ENCODE data around the gene SNED1. TPM values are rescaled to one million over a fixed set of nuclear protein-coding genes. Genes with fewer than 3 reads are reported as not detected.

SNED1 gene
- total RNA-seq, 1 experiment from 2014 or later, result 3.2 TPM

DNA sequence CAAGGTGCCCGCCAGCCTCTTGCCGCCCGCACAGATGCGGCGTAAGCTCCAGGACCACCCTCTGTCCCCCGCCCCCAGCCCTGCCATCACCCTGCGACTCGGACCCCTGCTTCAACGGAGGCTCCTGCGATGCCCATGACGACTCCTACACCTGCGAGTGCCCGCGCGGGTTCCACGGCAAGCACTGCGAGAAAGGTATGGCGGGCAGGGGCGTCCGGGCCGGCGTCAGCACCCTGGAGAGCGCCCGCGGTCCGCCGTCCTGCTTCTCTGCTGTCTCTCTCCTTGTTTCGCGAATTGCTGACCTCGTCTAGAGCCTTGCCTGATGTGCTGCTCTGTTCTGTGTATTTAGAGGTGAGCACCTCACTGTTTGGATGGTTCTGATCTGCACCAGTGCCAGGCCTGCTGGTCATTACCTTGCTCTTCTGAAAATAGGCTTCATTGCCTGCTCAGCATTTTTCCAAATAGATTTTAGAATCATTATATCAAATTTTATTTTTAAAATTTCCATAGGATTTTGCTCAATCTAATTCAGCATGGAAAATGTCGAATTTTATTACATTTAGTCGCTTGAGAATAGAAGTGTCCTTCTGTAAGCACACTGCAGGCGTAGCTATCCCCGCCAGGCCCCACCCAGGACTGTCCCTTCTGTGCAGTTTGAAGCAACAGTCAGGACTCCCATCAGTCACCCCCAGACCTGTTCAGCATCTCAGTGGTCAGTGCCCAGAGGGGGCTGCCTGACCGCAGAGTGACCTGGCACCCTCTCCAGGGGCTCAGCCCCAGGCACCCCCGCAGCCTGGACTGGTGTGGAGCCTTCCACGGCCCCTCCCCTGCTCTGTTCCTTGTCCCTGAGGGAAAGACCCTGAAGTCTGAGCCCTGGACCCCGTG lies 51.6 kb downstream of the SNED1 start:
- ATAC-seq (peak; percentile 73), DNase-seq (ENCODE audit: low spot score) (peak; percentile 69)
- ChIA-PET POLR2A (no interaction called here), CTCF (interaction anchor here (1.1 kb wide), 1 partner anchor 66 kb away, joined by 3 read pairs; no protein-coding TSS in a partner anchor)
- no peak overlapping the region for H3K27ac Mint-ChIP-seq
- H3K4me1 Mint-ChIP-seq, result no peaks in the 10 kb centered on the region
- no peaks in the 10 kb centered on the region; the same call in 1 of the 2 replicates for H3K27me3 Mint-ChIP-seq (ENCODE audit: low read depth)
- no peak overlapping the region for H3K4me3 Mint-ChIP-seq
- peaks cover 13% of the 10 kb centered on the region for H3K9me3 Mint-ChIP-seq
- H3K36me3 Mint-ChIP-seq, result 0 out of 2 replicates have a peak, but pooled peaks cover 3% of the 10 kb centered on the region
- TF ChIP-seq ESRRA (CRISPR knock-in tag; IDR thresholded peaks at IDR 0.05; ENCODE audit: borderline replicate concordance) (peak; percentile 75; the same call in 1 of the 2 replicates), ZNF232 (CRISPR knock-in tag; IDR thresholded peaks at IDR 0.05) (peak; percentile 96), TCF7 (CRISPR knock-in tag; IDR thresholded peaks at IDR 0.05; ENCODE audit: low read depth) (0 out of 2 replicates have a peak, but pooled peaks have one; percentile 64), NR1H2 (CRISPR knock-in tag; IDR thresholded peaks at IDR 0.05) (no peak), NR3C1 (CRISPR knock-in tag; conservative IDR thresholded peaks at IDR 0.05; ENCODE audit: low read depth) (0 out of 2 replicates have a peak, but pooled peaks have one; percentile 45), SP1 (CRISPR knock-in tag; conservative IDR thresholded peaks at IDR 0.05) (peak; percentile 32; the same call in 1 of the 2 replicates), ATF1 (CRISPR knock-in tag; IDR thresholded peaks at IDR 0.05) (no peak), ZNF263 (CRISPR knock-in tag; IDR thresholded peaks at IDR 0.05; ENCODE audit: low read depth) (no peak), ATF2 (CRISPR knock-in tag; IDR thresholded peaks at IDR 0.05; ENCODE audit: borderline replicate concordance, low read depth) (0 out of 2 replicates have a peak, but pooled peaks have one; percentile 63), ETV6 (CRISPR knock-in tag; IDR thresholded peaks at IDR 0.05) (peak; percentile 81; the same call in 1 of the 2 replicates), SMAD4 (CRISPR knock-in tag; IDR thresholded peaks at IDR 0.05) (peak; percentile 90), CREB1 (CRISPR knock-in tag; IDR thresholded peaks at IDR 0.05) (peak; percentile 90), ZNF138 (CRISPR knock-in tag; conservative IDR thresholded peaks at IDR 0.05) (no peak), MYBL2 (CRISPR knock-in tag; IDR thresholded peaks at IDR 0.05) (0 out of 2 replicates have a peak, but pooled peaks have one; percentile 72), E2F1 (CRISPR knock-in tag; IDR thresholded peaks at IDR 0.05) (peak; percentile 77; the same call in 1 of the 2 replicates), RELA (CRISPR knock-in tag; IDR thresholded peaks at IDR 0.05; ENCODE audit: borderline replicate concordance) (peak; percentile 41; the same call in 1 of the 2 replicates), ZNF281 (CRISPR knock-in tag; IDR thresholded peaks at IDR 0.05) (peak; percentile 84; the same call in 1 of the 2 replicates)
- TF ChIP-seq, protein P1, sequence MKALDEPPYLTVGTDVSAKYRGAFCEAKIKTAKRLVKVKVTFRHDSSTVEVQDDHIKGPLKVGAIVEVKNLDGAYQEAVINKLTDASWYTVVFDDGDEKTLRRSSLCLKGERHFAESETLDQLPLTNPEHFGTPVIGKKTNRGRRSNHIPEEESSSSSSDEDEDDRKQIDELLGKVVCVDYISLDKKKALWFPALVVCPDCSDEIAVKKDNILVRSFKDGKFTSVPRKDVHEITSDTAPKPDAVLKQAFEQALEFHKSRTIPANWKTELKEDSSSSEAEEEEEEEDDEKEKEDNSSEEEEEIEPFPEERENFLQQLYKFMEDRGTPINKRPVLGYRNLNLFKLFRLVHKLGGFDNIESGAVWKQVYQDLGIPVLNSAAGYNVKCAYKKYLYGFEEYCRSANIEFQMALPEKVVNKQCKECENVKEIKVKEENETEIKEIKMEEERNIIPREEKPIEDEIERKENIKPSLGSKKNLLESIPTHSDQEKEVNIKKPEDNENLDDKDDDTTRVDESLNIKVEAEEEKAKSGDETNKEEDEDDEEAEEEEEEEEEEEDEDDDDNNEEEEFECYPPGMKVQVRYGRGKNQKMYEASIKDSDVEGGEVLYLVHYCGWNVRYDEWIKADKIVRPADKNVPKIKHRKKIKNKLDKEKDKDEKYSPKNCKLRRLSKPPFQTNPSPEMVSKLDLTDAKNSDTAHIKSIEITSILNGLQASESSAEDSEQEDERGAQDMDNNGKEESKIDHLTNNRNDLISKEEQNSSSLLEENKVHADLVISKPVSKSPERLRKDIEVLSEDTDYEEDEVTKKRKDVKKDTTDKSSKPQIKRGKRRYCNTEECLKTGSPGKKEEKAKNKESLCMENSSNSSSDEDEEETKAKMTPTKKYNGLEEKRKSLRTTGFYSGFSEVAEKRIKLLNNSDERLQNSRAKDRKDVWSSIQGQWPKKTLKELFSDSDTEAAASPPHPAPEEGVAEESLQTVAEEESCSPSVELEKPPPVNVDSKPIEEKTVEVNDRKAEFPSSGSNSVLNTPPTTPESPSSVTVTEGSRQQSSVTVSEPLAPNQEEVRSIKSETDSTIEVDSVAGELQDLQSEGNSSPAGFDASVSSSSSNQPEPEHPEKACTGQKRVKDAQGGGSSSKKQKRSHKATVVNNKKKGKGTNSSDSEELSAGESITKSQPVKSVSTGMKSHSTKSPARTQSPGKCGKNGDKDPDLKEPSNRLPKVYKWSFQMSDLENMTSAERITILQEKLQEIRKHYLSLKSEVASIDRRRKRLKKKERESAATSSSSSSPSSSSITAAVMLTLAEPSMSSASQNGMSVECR (CRISPR knock-in tag; IDR thresholded peaks at IDR 0.05; ENCODE audit: borderline replicate concordance), result peak; percentile 98
- TF ChIP-seq, protein P2, sequence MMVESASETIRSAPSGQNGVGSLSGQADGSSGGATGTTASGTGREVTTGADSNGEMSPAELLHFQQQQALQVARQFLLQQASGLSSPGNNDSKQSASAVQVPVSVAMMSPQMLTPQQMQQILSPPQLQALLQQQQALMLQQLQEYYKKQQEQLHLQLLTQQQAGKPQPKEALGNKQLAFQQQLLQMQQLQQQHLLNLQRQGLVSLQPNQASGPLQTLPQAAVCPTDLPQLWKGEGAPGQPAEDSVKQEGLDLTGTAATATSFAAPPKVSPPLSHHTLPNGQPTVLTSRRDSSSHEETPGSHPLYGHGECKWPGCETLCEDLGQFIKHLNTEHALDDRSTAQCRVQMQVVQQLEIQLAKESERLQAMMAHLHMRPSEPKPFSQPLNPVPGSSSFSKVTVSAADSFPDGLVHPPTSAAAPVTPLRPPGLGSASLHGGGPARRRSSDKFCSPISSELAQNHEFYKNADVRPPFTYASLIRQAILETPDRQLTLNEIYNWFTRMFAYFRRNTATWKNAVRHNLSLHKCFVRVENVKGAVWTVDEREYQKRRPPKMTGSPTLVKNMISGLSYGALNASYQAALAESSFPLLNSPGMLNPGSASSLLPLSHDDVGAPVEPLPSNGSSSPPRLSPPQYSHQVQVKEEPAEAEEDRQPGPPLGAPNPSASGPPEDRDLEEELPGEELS (CRISPR knock-in tag; IDR thresholded peaks at IDR 0.05), result peak; percentile 95; the same call in 1 of the 2 replicates
- TF ChIP-seq, protein P3, sequence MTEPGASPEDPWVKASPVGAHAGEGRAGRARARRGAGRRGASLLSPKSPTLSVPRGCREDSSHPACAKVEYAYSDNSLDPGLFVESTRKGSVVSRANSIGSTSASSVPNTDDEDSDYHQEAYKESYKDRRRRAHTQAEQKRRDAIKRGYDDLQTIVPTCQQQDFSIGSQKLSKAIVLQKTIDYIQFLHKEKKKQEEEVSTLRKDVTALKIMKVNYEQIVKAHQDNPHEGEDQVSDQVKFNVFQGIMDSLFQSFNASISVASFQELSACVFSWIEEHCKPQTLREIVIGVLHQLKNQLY (CRISPR knock-in tag; IDR thresholded peaks at IDR 0.05), result 0 out of 2 replicates have a peak, but pooled peaks have one; percentile 58
- TF ChIP-seq, protein P4, sequence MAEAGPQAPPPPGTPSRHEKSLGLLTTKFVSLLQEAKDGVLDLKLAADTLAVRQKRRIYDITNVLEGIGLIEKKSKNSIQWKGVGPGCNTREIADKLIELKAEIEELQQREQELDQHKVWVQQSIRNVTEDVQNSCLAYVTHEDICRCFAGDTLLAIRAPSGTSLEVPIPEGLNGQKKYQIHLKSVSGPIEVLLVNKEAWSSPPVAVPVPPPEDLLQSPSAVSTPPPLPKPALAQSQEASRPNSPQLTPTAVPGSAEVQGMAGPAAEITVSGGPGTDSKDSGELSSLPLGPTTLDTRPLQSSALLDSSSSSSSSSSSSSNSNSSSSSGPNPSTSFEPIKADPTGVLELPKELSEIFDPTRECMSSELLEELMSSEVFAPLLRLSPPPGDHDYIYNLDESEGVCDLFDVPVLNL (CRISPR knock-in tag; IDR thresholded peaks at IDR 0.05; ENCODE audit: borderline replicate concordance, low read depth), result 0 out of 2 replicates have a peak, but pooled peaks have one; percentile 29
